ENCODE results near the gene LRGUK.
A peak's percentile ranks its signal among the peaks of the same experiment; 100 is the strongest.

LRGUK gene

DNA sequence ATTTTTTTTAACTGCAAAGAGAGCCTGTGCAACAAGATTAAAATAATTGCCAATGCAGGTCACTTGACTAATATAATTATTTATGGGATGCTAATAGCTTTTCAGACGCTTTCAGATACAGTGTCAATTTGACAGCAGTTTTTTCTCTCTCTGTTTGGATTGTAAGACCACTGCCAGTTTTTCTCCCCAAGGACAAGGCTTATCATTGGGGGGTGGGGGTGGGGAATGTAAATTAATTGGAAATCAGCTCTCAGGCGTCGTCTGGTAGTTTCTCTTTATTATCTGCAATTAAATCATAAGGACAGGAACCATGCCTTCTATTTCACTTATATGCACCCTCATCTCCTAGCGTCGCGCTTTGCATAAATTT, 559 bp upstream of the LRGUK start:
- DNase-seq: no peak

DNA sequence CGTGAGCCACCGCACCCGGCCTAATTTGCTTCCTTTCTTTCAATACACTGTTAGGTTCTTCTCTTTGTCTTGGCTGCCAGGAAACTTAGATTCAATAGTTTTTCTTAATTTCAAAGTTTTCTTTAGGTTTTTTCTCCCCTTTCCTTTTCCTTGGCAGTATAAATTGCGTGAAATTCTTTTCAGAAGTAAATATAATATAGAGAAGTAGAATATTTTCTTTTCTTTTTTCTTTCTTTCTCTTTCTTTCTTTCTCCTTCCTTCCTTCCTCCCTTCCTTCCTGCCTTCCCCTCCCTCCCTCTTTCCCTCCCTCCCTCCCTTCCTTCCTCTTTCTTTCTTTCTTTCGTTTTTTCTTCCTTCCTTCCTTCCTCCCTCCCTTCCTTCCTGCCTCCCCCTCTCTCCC, 1.7 kb downstream of the LRGUK start:
- DNase-seq: no peak

DNA sequence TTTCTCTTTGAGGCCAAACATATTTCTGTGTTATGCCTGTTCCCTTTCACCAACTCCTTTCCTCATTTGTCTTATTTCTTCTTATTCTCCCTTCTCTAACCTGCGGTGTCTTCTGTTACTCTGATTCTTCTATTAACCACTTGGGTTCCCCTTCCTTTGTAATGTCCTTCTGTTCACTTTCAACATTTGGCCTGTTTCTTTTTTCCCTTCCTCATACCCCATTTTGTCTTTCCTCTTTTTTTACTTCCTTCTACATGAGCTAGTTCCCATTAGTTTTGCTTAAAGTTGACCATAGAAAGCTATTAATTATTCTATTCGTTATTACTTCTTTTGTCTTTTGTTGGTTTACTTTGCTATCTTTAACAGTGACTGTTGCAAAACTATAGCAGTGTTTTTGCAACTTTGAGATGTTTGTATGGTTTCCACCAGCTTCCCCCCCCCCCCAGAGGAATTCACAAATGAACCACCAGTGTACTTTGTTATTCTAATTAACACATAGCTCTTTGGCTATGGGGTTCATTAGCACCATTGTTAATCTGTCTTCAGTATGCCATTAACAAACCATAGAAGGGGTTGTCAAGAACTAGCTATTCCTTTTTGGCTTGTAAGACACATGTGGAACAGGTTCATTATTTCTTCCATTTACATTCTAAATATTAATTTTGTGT, 2.9 kb downstream of the LRGUK start:
- DNase-seq: no peak

DNA sequence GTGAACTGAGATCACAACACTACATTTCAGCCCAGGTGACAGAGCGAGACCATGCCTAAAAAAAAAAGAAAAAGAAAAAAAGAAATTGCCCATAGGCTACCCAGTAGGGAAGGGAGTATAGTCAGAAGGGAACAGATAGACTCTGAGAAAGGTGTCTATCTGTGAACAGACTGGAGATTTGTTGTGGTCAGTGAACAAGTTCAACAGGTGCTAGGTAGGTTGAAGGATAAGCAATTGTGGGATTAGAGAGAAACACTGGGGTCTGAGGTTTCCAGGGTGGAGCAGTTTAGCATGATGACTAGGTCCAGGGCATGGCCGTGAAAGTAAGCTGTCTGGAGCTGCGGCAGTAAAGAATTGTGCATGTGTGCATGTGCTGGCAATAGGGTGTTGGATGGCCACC, 6.9 kb downstream of the LRGUK start:
- DNase-seq: no peak

DNA sequence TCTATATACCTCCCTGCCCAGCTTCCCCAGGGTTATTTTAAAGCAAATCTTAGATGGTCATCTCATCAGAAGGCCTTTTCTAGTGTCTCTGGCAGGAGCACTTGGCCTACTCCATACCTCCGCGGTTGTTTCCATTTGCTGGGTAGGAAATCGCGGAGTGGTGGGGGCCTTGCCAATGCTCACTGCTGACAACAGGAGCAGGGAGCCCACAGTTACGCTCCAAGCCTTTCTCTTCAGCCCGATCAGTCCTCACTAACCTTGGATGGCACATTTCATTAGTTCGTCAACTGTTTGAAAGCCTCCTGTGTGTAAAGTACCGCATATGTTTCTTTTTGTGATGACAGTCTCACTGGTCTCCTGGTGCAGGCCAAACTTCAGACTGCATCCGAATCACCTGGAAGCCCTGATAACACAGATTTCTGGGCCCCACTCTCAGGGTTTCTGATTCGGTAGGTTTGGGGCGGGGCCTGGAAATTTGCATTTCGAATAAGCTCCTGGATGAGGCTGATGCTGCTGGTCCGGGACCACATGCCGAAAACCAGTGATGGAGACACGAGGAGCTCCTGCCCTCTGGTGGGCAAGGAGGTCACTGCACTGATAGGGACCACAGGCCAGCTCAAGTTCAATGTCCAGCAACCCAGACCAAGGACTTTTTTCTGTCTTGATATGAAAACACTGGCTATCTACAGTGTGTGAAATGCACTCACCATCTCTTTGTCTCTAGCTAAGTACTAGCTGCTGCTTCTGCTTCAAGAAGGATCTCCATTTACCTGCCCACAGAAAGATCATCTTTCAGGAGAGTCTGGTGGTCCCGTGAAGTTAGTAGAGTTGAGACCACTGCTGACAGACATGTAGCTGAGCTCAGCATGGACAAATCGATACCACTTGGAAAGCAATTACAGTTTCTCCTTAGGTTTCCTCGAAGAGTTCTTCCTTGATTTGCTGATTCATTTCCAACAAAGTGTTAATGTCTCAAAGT, 14.0 kb downstream of the LRGUK start:
- peak; percentile 23 for DNase-seq

DNA sequence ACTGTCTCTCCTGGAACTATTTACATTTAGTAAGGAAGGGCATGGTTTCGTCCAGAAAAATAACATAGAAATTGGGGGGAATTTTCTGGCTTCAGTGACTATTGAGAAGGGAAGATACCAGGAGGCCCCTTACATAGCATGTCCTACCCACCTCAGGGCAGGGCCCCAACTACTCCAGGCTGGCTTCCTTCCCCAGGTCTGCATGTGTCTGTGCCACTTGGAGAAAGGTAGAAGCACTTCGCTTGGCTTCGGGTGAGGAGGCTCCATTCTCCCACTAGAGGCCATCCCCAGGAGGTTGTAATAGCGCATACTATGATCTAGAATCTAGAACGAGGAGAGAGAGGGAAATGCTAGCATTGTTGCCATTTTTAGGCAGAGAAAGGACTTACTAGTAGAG, 14.7 kb downstream of the LRGUK start:
- DNase-seq: no peak

DNA sequence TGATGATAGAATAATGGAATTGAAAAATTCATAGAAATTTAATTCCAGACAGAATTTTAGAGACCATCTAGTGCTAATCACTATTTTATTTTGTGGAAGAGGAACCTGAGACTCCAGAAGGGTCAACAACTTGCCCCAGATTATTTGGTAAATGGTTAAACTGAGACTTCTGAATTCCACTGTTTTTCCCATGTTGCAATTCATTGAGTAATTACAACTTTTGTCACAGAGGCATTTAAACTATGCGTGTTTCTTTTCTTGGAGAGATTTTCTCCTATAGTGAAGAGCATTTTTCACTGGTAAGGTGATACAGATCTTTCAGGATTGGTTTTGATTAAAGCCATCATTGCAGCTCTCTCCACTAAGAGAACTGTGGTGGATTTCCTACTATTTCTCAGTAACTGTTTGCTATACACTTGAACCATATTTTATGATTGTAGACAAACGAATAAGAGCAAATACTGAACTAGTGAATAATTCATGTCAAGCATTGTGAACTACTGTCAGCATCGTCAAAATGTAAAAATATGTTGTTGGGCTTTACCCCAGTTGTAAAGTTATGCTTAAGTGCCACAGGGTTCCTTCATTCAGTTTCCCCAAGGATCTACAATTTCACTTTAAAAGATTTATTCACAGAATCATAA, 26.5 kb downstream of the LRGUK start:
- DNase-seq: no peak

DNA sequence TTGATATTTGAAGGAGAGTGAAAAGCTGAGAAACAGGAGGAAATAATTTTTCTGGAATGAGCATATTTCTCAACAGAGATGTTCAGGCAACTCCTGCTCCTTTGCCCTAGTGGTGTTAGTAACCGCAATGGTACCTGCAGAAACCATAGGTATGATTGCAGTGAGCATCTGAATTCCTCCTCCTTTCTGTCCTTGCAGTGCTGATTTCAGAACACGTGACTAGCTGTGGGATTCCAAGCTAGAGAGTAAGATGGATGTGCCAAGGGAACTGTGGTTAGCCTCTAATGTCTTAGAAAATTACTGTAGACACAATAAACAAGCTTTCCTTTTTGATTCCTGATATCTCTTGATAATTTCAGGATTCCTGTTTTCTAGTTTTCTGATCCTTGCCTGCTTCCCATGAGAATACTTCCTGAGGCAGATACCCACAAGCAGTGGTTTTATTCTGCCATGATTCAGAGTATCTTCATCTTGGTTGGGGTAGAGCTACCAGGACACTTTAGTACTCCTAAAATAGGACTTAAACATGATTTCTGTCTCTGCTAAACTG, 27.5 kb downstream of the LRGUK start:
- no peak for DNase-seq

DNA sequence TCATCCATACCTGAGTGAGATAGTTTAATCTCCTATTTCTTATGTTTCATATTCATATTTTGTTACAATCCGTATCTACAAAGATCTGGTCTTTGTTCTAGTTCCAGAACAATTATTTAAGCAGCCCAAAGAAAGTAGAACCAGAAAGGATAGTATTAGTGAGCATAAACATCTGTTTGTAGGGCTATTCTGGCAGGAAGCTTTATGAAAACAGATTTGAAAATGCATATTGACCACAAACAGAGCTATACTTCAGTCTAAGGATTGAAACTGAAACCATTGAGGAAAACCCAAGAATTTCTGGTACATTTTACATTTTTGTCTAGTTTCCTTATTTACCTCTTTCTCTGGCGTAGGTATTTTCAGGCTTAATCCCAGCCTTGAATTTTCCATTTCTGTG, 28.1 kb downstream of the LRGUK start:
- DNase-seq: no peak

DNA sequence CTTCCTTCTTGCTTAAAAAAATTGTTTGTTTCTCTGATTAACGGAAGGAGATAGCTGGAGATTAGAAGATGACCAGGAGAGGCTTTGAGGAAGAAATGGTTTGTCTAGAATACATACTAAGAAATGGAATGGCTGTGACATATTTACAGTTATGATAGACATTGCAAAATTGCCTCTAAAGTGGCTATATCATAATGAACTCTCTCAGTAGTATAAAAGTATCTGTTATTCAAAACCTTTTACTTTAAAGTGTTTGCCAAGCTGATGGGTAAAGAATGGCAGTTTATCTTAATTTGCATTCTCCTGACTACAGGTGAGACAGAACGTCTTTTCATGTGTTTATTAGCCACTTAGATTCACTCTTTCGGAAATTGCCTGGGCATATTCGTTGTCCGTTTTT, 28.7 kb downstream of the LRGUK start:
- DNase-seq: no peak

DNA sequence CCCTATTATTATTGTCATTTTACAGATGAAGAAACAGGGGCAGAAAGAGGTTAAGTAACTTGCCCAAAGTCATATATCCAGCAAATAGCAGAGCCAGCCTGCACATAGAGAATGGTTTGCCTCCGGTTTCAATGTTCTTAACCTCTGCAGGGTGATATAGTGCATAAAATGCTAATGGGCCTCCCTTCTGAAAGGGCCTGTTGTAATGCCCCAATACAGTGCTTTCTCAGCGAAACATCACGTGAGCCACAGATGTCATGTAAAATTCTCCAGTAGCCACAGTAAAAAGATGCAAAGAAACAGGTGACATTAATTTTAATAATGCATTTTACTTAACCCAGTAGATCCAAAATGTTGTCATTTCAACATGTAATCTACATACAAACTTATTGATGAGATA, 38.1 kb downstream of the LRGUK start:
- DNase-seq: no peak

DNA sequence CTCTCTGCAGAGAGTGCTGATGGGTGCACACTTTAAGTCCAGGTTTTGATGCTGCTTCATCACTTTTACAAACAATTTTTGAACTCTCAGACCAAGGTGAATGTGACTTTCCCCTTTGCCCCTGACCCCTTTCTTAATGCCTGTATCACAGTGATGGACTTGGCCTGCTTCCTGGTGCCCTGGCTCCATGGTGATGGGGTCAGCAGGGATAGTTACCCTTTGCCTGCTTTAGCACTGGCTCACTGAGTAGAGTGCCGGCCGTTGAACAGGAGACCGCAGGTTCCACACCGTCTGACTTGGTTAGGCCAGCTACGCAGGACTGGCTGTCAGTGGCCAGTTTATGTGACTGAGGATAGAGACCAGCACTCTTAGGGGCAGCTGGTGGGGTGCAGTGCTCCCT, 40.1 kb downstream of the LRGUK start:
- no peak for DNase-seq

DNA sequence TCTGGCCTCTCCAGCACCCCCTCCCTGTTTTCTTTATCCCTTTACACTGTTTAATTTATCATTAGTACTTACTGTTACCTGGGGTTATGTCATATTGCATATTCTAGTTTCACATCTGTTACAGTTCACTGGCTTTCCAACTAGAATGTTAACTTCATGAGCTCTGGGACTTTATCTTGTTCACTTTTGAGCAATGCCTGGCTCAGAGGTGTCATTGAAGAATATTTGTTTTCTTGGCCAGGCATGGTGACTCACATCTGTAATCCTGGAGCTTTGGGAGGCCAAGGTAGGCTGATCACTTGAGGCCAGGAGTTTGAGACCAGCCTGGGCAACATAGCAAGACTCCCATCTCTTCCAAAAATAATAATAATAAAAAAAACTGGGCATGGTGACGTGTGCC, 40.7 kb downstream of the LRGUK start:
- no peak for DNase-seq

DNA sequence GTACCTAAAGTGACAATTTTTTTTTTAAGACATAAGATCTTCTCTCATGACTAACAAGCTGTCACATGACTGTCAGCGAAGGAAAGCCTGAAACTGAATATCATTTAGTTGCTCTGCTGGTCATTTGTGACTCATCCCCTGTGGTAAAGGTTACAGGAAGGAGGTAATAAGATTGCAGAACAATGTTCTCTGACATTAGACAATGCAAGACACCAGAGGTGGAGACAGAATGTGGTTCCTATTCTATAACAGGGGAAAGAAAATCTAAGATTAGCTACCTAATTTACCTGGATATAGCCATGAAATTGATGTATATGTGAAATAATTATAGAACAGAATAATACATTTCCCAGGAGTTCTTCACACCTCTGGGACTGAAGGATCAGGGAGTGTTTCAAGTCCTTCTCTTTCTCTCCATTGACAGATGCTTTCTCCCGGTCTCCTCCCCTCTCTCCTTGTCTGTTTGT, 47.7 kb downstream of the LRGUK start:
- DNase-seq: peak; percentile 25

DNA sequence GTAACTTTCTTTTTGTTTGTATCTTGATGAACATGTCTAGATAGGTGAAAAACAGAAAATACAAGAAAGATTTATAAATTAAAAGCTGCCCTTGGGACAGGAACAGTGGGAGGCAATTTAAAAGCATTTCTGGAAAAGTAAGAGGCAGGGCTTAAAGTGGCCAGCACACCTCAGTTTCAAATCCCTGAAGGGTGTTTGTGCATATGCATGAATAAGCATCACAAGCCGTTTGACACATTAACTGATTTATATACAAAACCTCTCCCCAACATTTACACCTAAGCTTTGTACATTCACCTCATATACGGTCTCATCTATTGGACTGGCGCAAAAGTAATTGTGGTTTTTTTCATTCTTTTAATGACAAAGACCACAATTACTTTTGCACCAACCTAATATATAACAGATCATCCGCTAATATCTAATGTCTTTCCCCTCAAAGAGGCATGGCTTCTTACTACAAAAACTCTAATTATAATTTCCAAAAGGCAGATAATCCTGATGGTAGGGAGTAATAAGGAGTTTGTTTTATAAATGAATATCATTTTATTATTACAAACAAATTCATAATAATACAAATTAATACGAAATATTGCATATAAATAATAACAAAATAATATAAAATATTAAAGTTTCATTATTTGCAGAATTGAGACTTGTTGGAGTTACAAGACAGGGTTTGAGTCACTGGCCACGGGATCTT, 48.3 kb downstream of the LRGUK start:
- no peak for DNase-seq

DNA sequence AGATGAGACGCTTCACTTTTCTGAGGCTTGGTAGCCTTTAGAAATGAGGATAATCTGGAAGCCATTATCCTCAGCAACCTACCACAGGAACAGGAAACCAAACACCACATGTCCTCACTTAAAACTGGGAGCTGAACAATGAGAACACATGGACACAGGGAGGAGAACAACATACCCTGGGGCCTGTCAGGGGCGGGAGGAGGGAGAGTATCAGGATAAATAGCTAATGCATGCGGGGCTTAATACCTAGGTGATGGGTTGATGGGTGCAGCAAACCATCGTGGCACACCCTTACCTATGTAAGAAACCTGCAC, 48.9 kb downstream of the LRGUK start:
- no peak for DNase-seq

DNA sequence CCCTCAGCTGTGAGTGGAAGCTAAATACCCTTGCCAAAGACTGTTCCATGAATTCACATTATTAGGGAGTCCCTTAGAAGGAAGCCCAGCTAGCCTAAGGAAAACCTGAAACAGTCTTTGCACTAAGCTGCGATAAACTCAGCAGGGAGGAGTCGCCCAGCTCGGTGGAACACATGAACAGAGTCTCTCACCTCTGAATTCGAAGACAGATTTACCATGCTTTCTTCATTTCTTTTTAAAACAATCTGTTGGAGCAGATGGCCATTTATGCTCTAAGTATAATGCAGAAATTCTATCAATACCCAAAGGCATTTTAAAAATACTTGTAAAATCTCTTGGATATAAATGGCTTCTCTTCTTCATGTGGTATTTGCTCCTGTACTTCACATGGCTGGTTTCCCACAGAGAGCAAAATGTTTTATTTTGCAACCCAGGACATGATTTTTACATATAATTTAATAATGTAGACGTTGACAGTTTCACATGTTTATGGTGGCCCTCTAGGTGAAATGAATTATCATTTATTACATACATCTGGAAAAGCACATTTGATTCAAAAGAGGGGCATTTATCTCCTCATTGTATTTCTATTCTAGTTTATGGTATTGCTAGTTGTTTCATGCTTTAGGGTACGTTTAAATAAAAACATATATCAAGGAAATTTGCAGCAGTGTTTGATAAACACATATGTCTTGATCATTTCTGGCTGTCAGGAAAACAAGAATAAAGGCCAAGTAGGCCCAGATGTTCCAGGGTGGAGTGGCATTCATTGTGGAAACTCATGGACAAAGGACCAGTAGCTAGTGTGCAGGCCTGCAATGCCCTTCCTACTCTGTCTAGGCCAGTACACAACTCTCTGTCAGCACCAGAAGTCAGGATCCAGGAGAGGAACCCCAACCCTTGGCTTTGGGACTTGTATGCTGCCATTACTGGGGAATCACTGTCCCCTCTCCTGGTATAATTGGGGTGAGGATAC, 52.2 kb downstream of the LRGUK start:
- DNase-seq: no peak

DNA sequence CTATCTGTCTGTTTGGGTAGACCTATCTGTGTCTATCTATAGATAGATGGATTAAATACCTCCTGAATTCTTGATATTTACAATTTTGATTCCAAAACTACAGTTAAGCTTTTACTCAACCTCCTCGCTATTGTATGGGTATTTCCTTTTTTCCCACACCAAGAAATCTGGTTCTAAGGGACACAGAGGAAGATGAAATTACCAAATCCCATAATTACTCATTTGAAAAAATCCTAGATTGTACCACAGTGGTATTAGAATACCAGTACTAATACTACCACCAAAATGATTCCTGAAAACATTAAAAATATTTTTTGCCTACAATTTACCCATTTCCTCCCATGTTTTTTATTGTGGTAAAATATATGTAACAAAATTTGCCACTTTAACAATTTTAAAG, 53.2 kb downstream of the LRGUK start:
- no peak for DNase-seq

DNA sequence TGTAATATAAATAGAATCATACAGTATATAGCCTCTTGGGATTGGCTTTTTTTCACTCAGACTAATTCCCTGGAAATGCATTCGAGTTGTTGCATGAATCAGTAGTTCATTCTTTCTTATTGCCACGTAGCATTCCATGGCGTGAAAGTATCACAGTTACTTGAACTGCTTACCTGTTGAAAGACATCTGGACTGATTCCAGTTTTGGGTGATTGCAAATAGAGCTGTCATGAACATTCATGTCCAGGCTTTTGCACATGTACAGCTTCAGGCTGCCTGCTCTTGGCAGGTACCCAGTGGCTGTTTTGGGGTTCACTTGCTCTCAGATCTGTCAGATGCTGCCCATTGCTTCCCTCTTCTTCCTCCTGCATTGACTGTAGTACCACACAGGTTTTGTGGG, 54.9 kb downstream of the LRGUK start:
- no peak for DNase-seq

DNA sequence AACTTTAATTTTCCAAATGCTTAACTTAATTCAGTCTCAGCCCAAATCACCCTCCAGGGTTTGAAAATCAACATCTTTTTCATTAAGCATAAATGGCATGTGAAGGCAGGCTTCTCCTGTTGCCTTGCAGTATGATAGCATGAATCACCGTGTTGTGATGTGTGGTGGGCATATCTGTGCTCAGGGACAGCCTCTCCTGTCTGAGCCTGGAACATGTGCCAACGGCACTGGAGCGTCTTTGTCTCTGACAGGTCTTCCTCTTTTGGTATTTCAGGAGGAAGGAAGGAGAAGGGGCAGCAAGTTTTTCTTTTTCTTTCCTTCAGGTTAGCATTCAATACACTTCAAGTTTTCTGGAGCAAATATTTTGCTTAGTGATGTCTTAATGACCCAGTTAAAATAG, 57.6 kb downstream of the LRGUK start:
- no peak for DNase-seq

DNA sequence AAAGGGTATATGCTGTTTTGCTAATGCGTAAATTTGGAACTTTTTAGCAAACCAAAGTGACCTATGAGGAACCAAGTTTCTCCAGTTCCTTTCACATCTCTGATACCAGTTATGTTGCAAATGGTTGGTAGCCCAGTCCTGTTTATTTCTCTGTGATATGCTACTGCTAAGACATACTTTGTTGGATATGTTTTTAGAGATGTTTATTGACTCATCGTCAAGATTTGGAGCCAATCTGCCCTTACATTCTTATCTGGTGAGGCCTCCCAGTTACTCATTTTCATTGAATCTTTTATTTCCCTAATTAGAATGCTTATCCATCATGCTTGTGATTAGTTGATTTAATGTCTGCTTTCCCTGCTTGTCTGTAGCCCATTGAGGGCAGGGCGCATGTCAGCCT, 58.9 kb downstream of the LRGUK start:
- DNase-seq: no peak

DNA sequence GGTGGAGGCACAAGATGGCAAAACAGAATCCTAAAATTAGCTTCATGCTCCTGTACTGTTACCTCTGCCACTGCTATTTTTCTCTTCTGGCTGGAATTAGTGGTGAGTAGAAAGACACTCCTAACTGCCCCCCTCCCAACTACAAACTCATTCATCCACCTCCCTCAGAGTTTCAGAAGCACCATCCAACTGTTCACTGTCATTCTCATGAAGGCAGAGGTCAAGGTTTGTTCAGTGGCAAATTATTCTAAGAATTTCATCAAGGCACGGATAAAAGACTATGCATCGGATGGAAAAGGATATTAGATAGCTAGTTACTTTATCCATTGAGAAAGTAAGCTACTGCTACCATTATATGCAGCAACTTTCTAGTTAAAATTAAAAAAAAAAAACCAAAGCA, 59.7 kb downstream of the LRGUK start:
- no peak for DNase-seq

All from CD4-positive, alpha-beta T cell treated with Interleukin-4 for 4 hours (primary cell).